HL-60 (cell line): Measurements from ENCODE around the gene GPHN.

ENCODE experiments used
- DNase-seq, 2 experiments: peaks; one replicate each; pipeline ENCODE4 v3.0.0-alpha.2; 2010 to 2020; ENCODE audit warnings: low read depth in 1 of 2, low spot score in 1 of 2
- H3K27ac ChIP-seq: fragments of 250-450 bp; sonication (Bioruptor Pico); replicated peaks from 2 replicates; pipeline ENCODE4 v1.5.1; 2020; ENCODE audit warnings: mild to moderate bottlenecking, moderate library complexity
- H3K27me3 ChIP-seq: fragments of 250-450 bp; sonication (Bioruptor Pico); 2 replicates; pipeline ENCODE4 v1.5.1; 2021; ENCODE audit warnings: mild to moderate bottlenecking, moderate library complexity; ENCODE audit not compliant: insufficient read depth, poor library complexity, severe bottlenecking
- H3K4me3 ChIP-seq: replicated peaks from 2 replicates; pipeline ENCODE4 v1.5.1; 2011; ENCODE audit warnings: mild to moderate bottlenecking, control low read depth, low read length; ENCODE audit not compliant: insufficient read depth
- GABPA ChIP-seq: IDR thresholded peaks from 2 replicates; pipeline ENCODE4 v1.6.1; 2012; ENCODE audit warnings: low read depth
- POLR2AphosphoS5 ChIP-seq: IDR thresholded peaks from 2 replicates; pipeline ENCODE4 v1.6.1; 2012; ENCODE audit warnings: low read depth
- SPI1 ChIP-seq: IDR thresholded peaks from 2 replicates; pipeline ENCODE4 v1.6.1; 2012; ENCODE audit warnings: low read depth, mild to moderate bottlenecking, borderline replicate concordance
- TF ChIP-seq, protein P1 (sequence below): IDR thresholded peaks from one replicate; pipeline ENCODE4 v1.5.1; 2011; ENCODE audit warnings: low read length, control low read depth, inconsistent platforms; ENCODE audit not compliant: insufficient read depth
- TF ChIP-seq, protein P2 (sequence below): IDR thresholded peaks from 2 replicates; pipeline ENCODE4 v1.6.1; 2012; ENCODE audit warnings: low read depth; ENCODE audit not compliant: insufficient replicate concordance

GPHN gene

DNA sequence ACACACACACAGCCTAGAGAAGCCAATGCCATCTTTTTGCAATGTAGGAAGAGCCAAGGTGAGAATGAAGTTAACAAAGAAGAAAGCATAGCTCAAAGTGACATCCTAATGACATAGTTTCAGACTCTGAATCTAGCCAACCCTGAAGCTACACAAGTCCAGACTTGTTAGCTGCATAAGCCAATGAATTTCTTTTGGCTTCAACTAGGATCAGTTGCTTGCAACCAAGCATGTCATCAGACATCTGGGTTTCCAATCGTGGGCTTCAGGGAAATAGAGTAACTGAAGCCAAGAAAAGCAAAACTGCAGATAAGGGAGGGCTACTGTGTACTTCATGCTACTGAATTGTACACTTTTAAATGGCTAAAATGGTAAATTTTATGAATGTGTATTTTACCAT lies 4.4 kb upstream of the GPHN start:
- H3K27me3 ChIP-seq, result no peaks in the 10 kb centered on the region
- H3K27ac ChIP-seq, result no peak overlapping the region
- H3K4me3 ChIP-seq, result no peak overlapping the region
- no peak for DNase-seq
- TF ChIP-seq, protein P1, sequence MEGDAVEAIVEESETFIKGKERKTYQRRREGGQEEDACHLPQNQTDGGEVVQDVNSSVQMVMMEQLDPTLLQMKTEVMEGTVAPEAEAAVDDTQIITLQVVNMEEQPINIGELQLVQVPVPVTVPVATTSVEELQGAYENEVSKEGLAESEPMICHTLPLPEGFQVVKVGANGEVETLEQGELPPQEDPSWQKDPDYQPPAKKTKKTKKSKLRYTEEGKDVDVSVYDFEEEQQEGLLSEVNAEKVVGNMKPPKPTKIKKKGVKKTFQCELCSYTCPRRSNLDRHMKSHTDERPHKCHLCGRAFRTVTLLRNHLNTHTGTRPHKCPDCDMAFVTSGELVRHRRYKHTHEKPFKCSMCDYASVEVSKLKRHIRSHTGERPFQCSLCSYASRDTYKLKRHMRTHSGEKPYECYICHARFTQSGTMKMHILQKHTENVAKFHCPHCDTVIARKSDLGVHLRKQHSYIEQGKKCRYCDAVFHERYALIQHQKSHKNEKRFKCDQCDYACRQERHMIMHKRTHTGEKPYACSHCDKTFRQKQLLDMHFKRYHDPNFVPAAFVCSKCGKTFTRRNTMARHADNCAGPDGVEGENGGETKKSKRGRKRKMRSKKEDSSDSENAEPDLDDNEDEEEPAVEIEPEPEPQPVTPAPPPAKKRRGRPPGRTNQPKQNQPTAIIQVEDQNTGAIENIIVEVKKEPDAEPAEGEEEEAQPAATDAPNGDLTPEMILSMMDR, result no peak
- TF ChIP-seq, protein P2, sequence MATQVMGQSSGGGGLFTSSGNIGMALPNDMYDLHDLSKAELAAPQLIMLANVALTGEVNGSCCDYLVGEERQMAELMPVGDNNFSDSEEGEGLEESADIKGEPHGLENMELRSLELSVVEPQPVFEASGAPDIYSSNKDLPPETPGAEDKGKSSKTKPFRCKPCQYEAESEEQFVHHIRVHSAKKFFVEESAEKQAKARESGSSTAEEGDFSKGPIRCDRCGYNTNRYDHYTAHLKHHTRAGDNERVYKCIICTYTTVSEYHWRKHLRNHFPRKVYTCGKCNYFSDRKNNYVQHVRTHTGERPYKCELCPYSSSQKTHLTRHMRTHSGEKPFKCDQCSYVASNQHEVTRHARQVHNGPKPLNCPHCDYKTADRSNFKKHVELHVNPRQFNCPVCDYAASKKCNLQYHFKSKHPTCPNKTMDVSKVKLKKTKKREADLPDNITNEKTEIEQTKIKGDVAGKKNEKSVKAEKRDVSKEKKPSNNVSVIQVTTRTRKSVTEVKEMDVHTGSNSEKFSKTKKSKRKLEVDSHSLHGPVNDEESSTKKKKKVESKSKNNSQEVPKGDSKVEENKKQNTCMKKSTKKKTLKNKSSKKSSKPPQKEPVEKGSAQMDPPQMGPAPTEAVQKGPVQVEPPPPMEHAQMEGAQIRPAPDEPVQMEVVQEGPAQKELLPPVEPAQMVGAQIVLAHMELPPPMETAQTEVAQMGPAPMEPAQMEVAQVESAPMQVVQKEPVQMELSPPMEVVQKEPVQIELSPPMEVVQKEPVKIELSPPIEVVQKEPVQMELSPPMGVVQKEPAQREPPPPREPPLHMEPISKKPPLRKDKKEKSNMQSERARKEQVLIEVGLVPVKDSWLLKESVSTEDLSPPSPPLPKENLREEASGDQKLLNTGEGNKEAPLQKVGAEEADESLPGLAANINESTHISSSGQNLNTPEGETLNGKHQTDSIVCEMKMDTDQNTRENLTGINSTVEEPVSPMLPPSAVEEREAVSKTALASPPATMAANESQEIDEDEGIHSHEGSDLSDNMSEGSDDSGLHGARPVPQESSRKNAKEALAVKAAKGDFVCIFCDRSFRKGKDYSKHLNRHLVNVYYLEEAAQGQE, result no peak
- no peak for TF ChIP-seq POLR2AphosphoS5
- no peak for TF ChIP-seq SPI1

DNA sequence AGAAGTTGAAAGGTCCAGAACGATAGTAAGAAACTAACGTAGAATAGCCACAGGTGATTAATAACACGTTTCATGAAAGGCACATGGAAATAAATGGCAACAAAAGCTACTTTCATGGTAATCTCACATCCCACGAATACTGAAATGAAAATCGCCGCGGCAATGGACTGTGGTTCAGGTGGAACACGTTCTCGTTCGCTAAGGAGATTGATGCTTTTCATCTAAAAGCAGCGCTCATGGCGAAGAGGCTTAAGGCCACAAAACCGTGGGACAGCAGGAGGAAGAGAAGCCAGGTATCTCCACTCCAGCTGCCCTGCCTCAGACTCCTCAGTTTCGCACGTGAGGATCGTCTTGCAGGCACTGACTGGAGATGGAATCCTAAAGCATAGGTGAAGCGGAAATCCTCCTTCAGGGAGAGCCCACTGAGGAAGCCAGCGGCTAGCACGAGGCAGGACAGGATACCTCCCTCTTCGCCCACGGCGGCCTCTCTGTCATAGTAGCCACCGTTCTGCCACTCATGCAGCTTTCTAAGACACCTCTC lies 696 bp upstream of the GPHN start:
- Histone ChIP-seq H3K27ac (peak overlapping the region; percentile 88), H3K4me3 (peak overlapping the region; percentile 72), H3K27me3 (no peaks in the 10 kb centered on the region)
- no peak for TF ChIP-seq POLR2AphosphoS5
- no peak for TF ChIP-seq SPI1
- TF ChIP-seq, protein P2, result no peak
- TF ChIP-seq, protein P1, result no peak
- no peak for TF ChIP-seq GABPA
- DNase-seq, result no peak

DNA sequence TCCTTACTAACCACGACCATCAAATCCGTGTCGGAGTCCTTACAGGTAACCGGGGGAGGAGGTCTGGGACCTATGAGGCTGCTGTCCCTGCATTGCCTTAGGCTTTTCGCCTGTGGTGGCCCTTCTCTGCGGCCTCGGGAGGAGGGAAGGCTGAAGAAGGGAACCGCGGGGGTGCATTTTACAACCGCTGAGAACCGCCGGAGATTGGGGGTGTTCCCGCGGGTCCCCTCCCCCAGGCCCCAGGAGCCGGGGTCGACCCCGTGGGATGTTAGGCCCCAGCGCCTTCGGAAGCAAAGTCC lies 549 bp downstream of the GPHN start:
- TF ChIP-seq SPI1, result no peak
- TF ChIP-seq, protein P1, result no peak
- TF ChIP-seq GABPA, result no peak
- no peak for TF ChIP-seq POLR2AphosphoS5
- TF ChIP-seq, protein P2, result no peak
- DNase-seq, result no peak
- Histone ChIP-seq H3K27ac (peak overlapping the region; percentile 88), H3K4me3 (peak overlapping the region; percentile 72), H3K27me3 (no peaks in the 10 kb centered on the region)
